ENCODE results near the gene ARHGEF28. TPM values are rescaled to one million over a fixed set of nuclear protein-coding genes. Genes with fewer than 3 reads are reported as not detected.

ARHGEF28 gene
- total RNA-seq, 2 donors from 2014 or later = 7.6 to 8.0 TPM

DNA sequence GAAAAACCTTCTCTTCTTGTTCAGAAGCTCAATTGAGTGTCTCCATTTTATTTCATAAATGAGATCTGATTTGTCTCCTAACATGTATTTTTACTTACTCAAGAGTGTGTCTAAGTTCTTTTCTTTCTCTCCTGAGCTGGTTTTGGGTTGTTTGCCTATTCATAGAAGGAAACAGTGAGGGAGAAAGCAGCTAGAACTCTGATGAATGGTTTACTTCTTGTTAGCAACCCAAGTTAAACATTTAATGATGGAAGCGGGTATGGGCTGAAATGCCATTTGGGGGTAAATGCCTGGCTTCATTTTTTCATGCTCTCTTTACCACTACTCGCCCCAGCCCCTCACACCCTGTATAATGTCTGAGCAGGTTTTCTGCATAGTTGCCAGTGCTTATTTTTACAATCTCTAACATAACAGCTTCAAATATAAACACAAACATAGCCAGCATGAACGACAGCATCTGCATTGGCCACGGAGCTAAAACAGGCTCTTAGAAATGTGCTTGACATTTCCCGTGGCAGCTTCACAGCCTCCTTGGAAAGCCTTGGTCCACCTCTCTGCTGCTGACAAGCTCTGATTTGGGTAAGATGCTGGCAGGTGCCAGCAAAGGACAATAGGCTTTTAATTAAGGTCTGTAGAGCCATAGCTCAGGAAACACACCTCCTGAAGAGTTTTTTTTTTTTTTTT, 321.1 kb downstream of the ARHGEF28 start:
- no peak for DNase-seq
- Histone ChIP-seq H3K4me3 (no peak overlapping the region), H3K27ac (no peak overlapping the region), H3K9ac (ENCODE audit: low read depth in 2 of 2, low read length in 2 of 2) (no peak overlapping the region), H3K27me3 (no peaks in the 10 kb centered on the region), H3K4me1 (no peaks in the 10 kb centered on the region), H3K9me3 (no peaks in the 10 kb centered on the region), H3K36me3 (no peaks in the 10 kb centered on the region)
- TF ChIP-seq, protein P1, sequence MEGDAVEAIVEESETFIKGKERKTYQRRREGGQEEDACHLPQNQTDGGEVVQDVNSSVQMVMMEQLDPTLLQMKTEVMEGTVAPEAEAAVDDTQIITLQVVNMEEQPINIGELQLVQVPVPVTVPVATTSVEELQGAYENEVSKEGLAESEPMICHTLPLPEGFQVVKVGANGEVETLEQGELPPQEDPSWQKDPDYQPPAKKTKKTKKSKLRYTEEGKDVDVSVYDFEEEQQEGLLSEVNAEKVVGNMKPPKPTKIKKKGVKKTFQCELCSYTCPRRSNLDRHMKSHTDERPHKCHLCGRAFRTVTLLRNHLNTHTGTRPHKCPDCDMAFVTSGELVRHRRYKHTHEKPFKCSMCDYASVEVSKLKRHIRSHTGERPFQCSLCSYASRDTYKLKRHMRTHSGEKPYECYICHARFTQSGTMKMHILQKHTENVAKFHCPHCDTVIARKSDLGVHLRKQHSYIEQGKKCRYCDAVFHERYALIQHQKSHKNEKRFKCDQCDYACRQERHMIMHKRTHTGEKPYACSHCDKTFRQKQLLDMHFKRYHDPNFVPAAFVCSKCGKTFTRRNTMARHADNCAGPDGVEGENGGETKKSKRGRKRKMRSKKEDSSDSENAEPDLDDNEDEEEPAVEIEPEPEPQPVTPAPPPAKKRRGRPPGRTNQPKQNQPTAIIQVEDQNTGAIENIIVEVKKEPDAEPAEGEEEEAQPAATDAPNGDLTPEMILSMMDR (IDR thresholded peaks at IDR 0.05) = no peak
- intact Hi-C loops (cut with DNase I) = no loop called here

DNA sequence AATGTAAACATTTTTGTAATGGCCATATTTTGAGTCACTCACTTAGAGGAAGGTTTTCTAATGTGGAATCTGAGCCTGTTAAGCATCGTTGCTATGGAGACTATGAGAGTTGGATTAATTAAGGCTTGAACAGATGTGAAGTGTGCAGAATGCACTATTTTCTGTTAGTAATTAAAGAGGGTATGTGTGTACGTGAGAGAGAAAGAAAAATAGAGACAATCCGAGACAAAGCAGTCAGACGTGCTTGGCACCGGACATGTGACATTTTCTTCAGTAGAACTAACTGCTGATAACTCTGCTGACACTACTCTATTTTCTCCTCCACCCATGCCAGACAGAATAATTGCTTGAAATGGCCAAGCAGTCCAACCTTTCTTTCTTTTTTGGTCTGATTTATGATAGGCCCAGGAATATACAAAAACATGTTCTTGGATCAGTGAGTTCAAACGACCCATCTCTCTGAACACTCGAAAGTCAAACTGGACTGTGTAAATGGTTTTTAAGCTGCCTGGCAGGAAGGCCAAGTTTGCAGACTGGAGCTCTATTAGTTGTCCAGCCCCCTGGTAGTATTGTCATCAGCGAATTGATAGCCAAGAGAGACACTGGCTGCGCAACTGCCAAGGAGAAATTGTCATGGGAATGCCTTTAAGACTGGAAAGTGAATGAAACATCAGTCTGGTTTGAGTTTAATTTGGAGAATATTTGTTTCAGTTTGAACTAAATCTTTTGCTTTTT, 322.1 kb downstream of the ARHGEF28 start:
- Histone ChIP-seq H3K27ac (no peak overlapping the region), H3K36me3 (no peaks in the 10 kb centered on the region), H3K4me1 (no peaks in the 10 kb centered on the region), H3K9me3 (no peaks in the 10 kb centered on the region), H3K27me3 (no peaks in the 10 kb centered on the region), H3K4me3 (no peak overlapping the region), H3K9ac (ENCODE audit: low read depth in 2 of 2, low read length in 2 of 2) (no peak overlapping the region)
- no peak for DNase-seq
- TF ChIP-seq, protein P1 (IDR thresholded peaks at IDR 0.05) = no peak
- intact Hi-C loops (cut with DNase I) = no loop called here

DNA sequence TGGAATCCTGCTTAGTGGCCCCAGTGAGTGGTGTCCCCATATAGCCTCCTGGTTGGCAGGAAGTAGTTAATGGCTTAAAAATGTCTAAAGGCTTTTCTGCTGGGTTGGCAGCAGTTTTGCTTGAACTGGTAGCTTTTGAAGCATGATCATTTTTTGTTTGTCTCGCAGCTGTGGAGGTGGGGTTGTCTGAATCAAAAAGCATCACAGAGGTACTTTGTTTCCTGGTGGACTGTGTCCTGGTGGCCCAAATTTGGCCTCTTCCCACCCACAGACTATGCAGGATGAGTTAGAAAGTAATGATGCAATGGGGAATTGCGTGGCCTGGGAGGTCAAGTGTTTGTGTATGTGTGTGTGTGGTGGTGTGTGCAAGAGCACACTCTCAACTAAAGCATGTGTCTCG, 322.7 kb downstream of the ARHGEF28 start:
- Histone ChIP-seq H3K4me3 (no peak overlapping the region), H3K9me3 (no peaks in the 10 kb centered on the region), H3K27ac (no peak overlapping the region), H3K9ac (ENCODE audit: low read depth in 2 of 2, low read length in 2 of 2) (no peak overlapping the region), H3K36me3 (no peaks in the 10 kb centered on the region), H3K4me1 (no peaks in the 10 kb centered on the region), H3K27me3 (no peaks in the 10 kb centered on the region)
- TF ChIP-seq, protein P1 (IDR thresholded peaks at IDR 0.05) = no peak
- intact Hi-C loops (cut with DNase I) = no loop called here
- no peak for DNase-seq

DNA sequence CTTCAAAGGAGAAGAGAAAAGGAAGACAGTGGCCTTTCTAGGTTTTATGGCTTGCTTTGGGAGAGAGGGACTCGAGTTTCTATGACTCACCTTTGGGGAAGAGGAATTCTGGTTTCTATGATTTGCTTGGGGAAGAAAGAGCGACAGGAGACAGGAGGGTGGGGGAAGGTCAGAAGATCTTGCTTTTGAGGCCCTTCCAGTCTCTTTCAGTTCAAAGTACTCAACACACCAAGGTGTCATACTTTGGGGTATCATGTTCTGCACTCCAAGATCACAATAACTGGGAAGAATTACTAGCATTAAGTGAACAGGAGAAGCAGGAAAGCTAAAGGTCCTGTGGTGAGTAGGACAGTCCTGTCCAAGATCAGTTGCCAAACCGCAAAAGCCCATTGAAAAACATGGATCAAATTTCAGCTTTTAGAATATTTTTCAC, 324.5 kb downstream of the ARHGEF28 start:
- H3K9me3 ChIP-seq = no peaks in the 10 kb centered on the region
- no peak for DNase-seq
- H3K27ac ChIP-seq = no peak overlapping the region
- no peaks in the 10 kb centered on the region for H3K27me3 ChIP-seq
- TF ChIP-seq, protein P1 (IDR thresholded peaks at IDR 0.05) = no peak
- intact Hi-C loops (cut with DNase I) = no loop called here
- H3K4me3 ChIP-seq = no peak overlapping the region
- H3K9ac ChIP-seq (ENCODE audit: low read depth in 2 of 2, low read length in 2 of 2) = no peak overlapping the region
- H3K36me3 ChIP-seq = no peaks in the 10 kb centered on the region
- no peaks in the 10 kb centered on the region for H3K4me1 ChIP-seq

DNA sequence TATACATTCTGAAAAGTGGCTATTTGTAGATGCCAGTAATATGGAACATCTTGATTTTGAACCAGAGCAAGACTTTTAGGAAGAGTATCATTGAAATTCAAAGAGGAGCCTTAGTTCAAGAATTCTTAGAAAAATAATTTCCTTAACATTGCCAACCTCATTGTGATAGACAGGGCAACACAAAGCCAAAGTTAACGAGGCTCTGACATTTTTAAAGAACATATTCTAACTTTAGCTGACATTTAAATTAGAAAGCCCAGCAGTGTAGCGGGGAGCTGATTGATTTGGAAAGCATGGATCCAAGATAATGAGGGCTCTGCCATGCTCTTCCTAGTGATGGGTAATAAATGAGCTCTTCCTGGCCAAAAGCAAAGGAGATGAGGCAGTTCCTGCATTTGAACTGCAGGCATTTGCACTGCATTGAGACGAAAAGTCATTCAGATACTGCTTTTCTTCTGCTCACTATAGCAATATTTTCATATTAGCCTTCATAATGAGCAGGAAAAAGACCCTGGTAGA, 325.0 kb downstream of the ARHGEF28 start:
- Histone ChIP-seq H3K4me3 (no peak overlapping the region), H3K4me1 (no peaks in the 10 kb centered on the region), H3K36me3 (no peaks in the 10 kb centered on the region), H3K9me3 (no peaks in the 10 kb centered on the region), H3K27ac (no peak overlapping the region), H3K9ac (ENCODE audit: low read depth in 2 of 2, low read length in 2 of 2) (no peak overlapping the region), H3K27me3 (no peaks in the 10 kb centered on the region)
- TF ChIP-seq, protein P1 (IDR thresholded peaks at IDR 0.05) = no peak
- intact Hi-C loops (cut with DNase I) = no loop called here
- no peak for DNase-seq

Data from colonic mucosa (tissue), 4 donors.